DOHH2 (cell line): ENCODE results near the gene ANGPT4.

Experiments used
- EZH2phosphoT487 ChIP-seq: fragments of 200-600 bp; sonication (generic); IDR thresholded peaks from 2 replicates; pipeline ENCODE4 v1.6.1; 2017; ENCODE audit warnings: borderline replicate concordance, mild to moderate bottlenecking, antibody characterized with exemption, low read length, moderate library complexity, mixed read lengths
- TF ChIP-seq, protein P1 (sequence below): fragments of 200-600 bp; sonication (generic); IDR thresholded peaks from one replicate; pipeline ENCODE4 v1.5.1; 2014; ENCODE audit warnings: antibody characterized with exemption, mild to moderate bottlenecking, low read depth, low read length; ENCODE audit not compliant: poor library complexity, severe bottlenecking

DNA sequence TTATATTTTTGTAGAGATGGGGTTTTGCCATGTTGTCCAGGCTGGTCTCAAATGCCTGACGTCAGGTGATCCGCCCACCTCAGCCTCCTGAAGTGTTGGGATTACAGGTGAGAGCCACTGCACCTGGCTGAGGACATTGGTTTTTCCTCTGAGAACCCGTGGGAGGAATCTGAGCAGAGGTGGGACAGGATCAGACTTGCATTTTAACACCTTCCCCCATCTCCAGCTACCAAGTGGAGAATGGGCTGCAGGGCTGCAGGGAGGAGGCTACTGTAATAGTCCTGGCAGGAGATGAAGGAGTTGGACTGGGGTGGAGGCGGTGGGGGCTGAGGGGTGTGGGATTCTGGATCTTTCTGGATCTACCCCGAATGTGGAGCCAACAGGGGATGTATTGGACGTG, 58.1 kb downstream of the ANGPT4 start:
- TF ChIP-seq, protein P1, sequence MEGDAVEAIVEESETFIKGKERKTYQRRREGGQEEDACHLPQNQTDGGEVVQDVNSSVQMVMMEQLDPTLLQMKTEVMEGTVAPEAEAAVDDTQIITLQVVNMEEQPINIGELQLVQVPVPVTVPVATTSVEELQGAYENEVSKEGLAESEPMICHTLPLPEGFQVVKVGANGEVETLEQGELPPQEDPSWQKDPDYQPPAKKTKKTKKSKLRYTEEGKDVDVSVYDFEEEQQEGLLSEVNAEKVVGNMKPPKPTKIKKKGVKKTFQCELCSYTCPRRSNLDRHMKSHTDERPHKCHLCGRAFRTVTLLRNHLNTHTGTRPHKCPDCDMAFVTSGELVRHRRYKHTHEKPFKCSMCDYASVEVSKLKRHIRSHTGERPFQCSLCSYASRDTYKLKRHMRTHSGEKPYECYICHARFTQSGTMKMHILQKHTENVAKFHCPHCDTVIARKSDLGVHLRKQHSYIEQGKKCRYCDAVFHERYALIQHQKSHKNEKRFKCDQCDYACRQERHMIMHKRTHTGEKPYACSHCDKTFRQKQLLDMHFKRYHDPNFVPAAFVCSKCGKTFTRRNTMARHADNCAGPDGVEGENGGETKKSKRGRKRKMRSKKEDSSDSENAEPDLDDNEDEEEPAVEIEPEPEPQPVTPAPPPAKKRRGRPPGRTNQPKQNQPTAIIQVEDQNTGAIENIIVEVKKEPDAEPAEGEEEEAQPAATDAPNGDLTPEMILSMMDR: no peak
- TF ChIP-seq EZH2phosphoT487: no peak
